Heart left ventricle (tissue), 13 donors: ENCODE data around the gene MSANTD1.

Experiments used
- CTCF ChIP-seq, 12 donors: fragments of 200-600 bp; sonication (generic) in 4 of 12; IDR thresholded peaks; one replicate each; pipeline versions ENCODE4 v1.5.0 to v1.8.0; 2018 to 2022; ENCODE audit warnings: antibody characterized with exemption in 12 of 12, mild to moderate bottlenecking in 5 of 12
- POLR2A ChIP-seq, 2 donors: fragments of 450-650 bp; IDR thresholded peaks; one replicate each; pipeline ENCODE4 v1.6.1; 2017; ENCODE audit warnings: antibody characterized with exemption in 2 of 2, mild to moderate bottlenecking in 2 of 2, moderate library complexity in 2 of 2
- donor health status: ischemic (EF 13 %, LVEDD 7.1; RV severe dilation, severe dysfunction).
- donor health status: DM: no; HTN: yes; CAD: no.
- donor health status: DM: no; HTN: no; CAD: no.
- donor health status: ischemic (EF 25% LVEDD 6.9; RV normal size, moderate dysfunction).
- donor health status: ischemic (EF 25% LVEDD 5.7; RV mildly dilated, moderate dysfunction).
- donor health status: ischemic (EF 35%, LVEDD 5.7; RV mildly dilated, moderate dysfunction).
- donor health status: nonischemic (EF 11% LVEDD 7.7; RV severe dilation, severe dysfunction).
- donor health status: DM: yes; HTN: yes; CAD: no.
- donor health status: PGD.
- donor health status: ischemic (EF 29% LVEDD 5.4; RV normal size, mild dysfunction).
- donor health status: nonischemic (EF 23%, LVEDD 6.1; RV moderate dilation, normal function).

- TF ChIP-seq CTCF (IDR thresholded peaks at IDR 0.05), result no peak
- TF ChIP-seq POLR2A (IDR thresholded peaks at IDR 0.05), result no peak
Observed at GRCh38 chr4:3223346-3223745, 25.6 kb upstream of the MSANTD1 start.
